HepG2 (cell line): Measurements from ENCODE around the gene FAM193A. TPM values are rescaled to one million over a fixed set of nuclear protein-coding genes. Genes with fewer than 3 reads are reported as not detected.
A peak's percentile ranks its signal among the peaks of the same experiment; 100 is the strongest.

ENCODE experiments used
- AKNA ChIP-seq: sonication (generic); formaldehyde crosslinking; IDR thresholded peaks from 2 replicates; pipeline ENCODE4 v1.4.0; 2020; ENCODE audit warnings: missing genetic modification reagents, borderline replicate concordance
- GMEB2 ChIP-seq: IDR thresholded peaks from 2 replicates; pipeline ENCODE4 v1.6.1; 2016; ENCODE audit warnings: missing biosample characterization, missing genetic modification reagents, low read depth
- HES4 ChIP-seq: sonication (generic); formaldehyde crosslinking; IDR thresholded peaks from 2 replicates; pipeline ENCODE4 v1.9.0; 2021; ENCODE audit warnings: mild to moderate bottlenecking, missing genetic modification reagents, borderline replicate concordance
- HIVEP1 ChIP-seq: sonication (generic); formaldehyde crosslinking; IDR thresholded peaks from 2 replicates; pipeline ENCODE4 v1.4.0; 2020; ENCODE audit warnings: mild to moderate bottlenecking, missing genetic modification reagents
- KAT8 ChIP-seq: IDR thresholded peaks from 2 replicates; pipeline ENCODE4 v1.6.1; 2016; ENCODE audit warnings: missing genetic modification reagents, missing compliant biosample characterization
- MTA3 ChIP-seq: sonication (generic); formaldehyde crosslinking; IDR thresholded peaks from 2 replicates; pipeline ENCODE4 v1.4.0; 2020; ENCODE audit warnings: missing genetic modification reagents
- MXD1 ChIP-seq: sonication (generic); formaldehyde crosslinking; IDR thresholded peaks from 2 replicates; pipeline ENCODE4 v1.4.0; 2020; ENCODE audit warnings: mild to moderate bottlenecking, missing genetic modification reagents
- NAIF1 ChIP-seq: sonication (generic); formaldehyde crosslinking; IDR thresholded peaks from 2 replicates; pipeline ENCODE4 v1.5.0; 2020; ENCODE audit warnings: mild to moderate bottlenecking, missing genetic modification reagents, borderline replicate concordance
- XBP1 ChIP-seq: sonication (generic); formaldehyde crosslinking; IDR thresholded peaks from 2 replicates; pipeline ENCODE4 v1.5.0; 2020; ENCODE audit warnings: missing genetic modification reagents
- XRCC5 ChIP-seq: fragments of 200-400 bp; formaldehyde crosslinking; optimal IDR thresholded peaks from 2 replicates; pipeline ENCODE3; 2017; ENCODE audit warnings: mild to moderate bottlenecking, low read length
- ZNF12 ChIP-seq: sonication (generic); formaldehyde crosslinking; IDR thresholded peaks from 2 replicates; pipeline ENCODE4 v1.5.0; 2020; ENCODE audit warnings: missing genetic modification reagents
- ZNF180 ChIP-seq: sonication (generic); formaldehyde crosslinking; IDR thresholded peaks from 2 replicates; pipeline ENCODE4 v1.4.0; 2020; ENCODE audit warnings: low read depth, missing genetic modification reagents, borderline replicate concordance
- ZNF232 ChIP-seq: sonication (generic); formaldehyde crosslinking; IDR thresholded peaks from 2 replicates; pipeline ENCODE4 v1.4.0; 2020; ENCODE audit warnings: missing genetic modification reagents, borderline replicate concordance
- ZNF234 ChIP-seq: sonication (generic); formaldehyde crosslinking; conservative IDR thresholded peaks from 2 replicates; pipeline ENCODE4 v1.5.1; 2020; ENCODE audit warnings: mild to moderate bottlenecking, missing genetic modification reagents
- ZNF292 ChIP-seq: sonication (generic); formaldehyde crosslinking; IDR thresholded peaks from 2 replicates; pipeline ENCODE4 v1.8.1; 2022; ENCODE audit warnings: mild to moderate bottlenecking, low read depth, missing genetic modification reagents, borderline replicate concordance
- ZNF678 ChIP-seq: sonication (generic); formaldehyde crosslinking; IDR thresholded peaks from 2 replicates; pipeline ENCODE4 v1.4.0; 2020; ENCODE audit warnings: mild to moderate bottlenecking, missing genetic modification reagents
- ZNF704 ChIP-seq: sonication (generic); formaldehyde crosslinking; IDR thresholded peaks from 2 replicates; pipeline ENCODE4 v1.8.1; 2023; ENCODE audit warnings: mild to moderate bottlenecking, inconsistent platforms, moderate library complexity, missing genetic modification reagents, borderline replicate concordance
- ZNF891 ChIP-seq: sonication (generic); formaldehyde crosslinking; IDR thresholded peaks from 2 replicates; pipeline ENCODE4 v1.5.0; 2020; ENCODE audit warnings: mild to moderate bottlenecking, missing genetic modification reagents
- polyA plus RNA-seq, 8 experiments: library from polyadenylated mRNA; depleted of rRNA in 3 of 8; stranded (reverse) in 7 of 8; unstranded in 1 of 8; fragments of >200 nt; fragmentation: Illumina TruSeq in 4 of 8; extraction: Trizol in 4 of 8; gene quantifications; 2 replicates each; pipeline versions ENCODE4 v1.2.1 to v1.2.3, GENCODE V29; 2011 to 2016; ENCODE audit warnings: low read depth in 4 of 8, missing spikeins in 1 of 8, mixed read lengths in 1 of 8; ENCODE audit not compliant: insufficient read depth in 1 of 8
- total RNA-seq, 5 experiments: library from RNA; depleted of rRNA; stranded (reverse); fragments of >200 nt; fragmentation: Illumina TruSeq; extraction: Trizol; gene quantifications; 2 replicates each; pipeline ENCODE4 v1.2.3, GENCODE V29; 2016; ENCODE audit warnings: low read depth in 1 of 5
- TF ChIP-seq, protein P1 (sequence below): sonication (generic); formaldehyde crosslinking; IDR thresholded peaks from 2 replicates; pipeline ENCODE4 v1.4.0; 2020; ENCODE audit warnings: missing genetic modification reagents

Gene FAM193A
- total and polyA plus RNA-seq, 2 of the 13 experiments (the other 11 are each of a cell fraction or from before 2014, with no cell fraction given): 5.7 to 8.7 TPM

GRCh38 chr4:2761035-2761923 is 224.8 kb downstream of the FAM193A start (continued):
- no peak for TF ChIP-seq AKNA (CRISPR knock-in tag)
- 0 out of 2 replicates have a peak, but pooled peaks have one; percentile 24 for TF ChIP-seq ZNF704 (CRISPR knock-in tag)
- TF ChIP-seq ZNF891: 0 out of 2 replicates have a peak, but pooled peaks have one; percentile 20
- TF ChIP-seq ZNF232 (CRISPR knock-in tag): peak; percentile 40; the same call in 1 of the 2 replicates
- TF ChIP-seq ZNF180 (CRISPR knock-in tag): no peak
- TF ChIP-seq ZNF12 (CRISPR knock-in tag): peak; percentile 46; the same call in 1 of the 2 replicates
- TF ChIP-seq, protein P1, sequence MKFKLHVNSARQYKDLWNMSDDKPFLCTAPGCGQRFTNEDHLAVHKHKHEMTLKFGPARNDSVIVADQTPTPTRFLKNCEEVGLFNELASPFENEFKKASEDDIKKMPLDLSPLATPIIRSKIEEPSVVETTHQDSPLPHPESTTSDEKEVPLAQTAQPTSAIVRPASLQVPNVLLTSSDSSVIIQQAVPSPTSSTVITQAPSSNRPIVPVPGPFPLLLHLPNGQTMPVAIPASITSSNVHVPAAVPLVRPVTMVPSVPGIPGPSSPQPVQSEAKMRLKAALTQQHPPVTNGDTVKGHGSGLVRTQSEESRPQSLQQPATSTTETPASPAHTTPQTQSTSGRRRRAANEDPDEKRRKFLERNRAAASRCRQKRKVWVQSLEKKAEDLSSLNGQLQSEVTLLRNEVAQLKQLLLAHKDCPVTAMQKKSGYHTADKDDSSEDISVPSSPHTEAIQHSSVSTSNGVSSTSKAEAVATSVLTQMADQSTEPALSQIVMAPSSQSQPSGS (CRISPR knock-in tag): no peak
- no peak for TF ChIP-seq NAIF1
- TF ChIP-seq HES4 (CRISPR knock-in tag): 0 out of 2 replicates have a peak, but pooled peaks have one; percentile 34
- TF ChIP-seq MXD1 (CRISPR knock-in tag): no peak
- TF ChIP-seq HIVEP1 (CRISPR knock-in tag): no peak
- TF ChIP-seq ZNF234 (CRISPR knock-in tag): no peak
- TF ChIP-seq MTA3 (CRISPR knock-in tag): no peak
- TF ChIP-seq XBP1 (CRISPR knock-in tag): no peak
- TF ChIP-seq KAT8 (CRISPR knock-in tag): peak; percentile 66; the same call in 1 of the 2 replicates
- peak; percentile 25; the same call in 1 of the 2 replicates for TF ChIP-seq ZNF292 (CRISPR knock-in tag)
- TF ChIP-seq GMEB2 (CRISPR knock-in tag): no peak
- TF ChIP-seq XRCC5: peak; percentile 65
- TF ChIP-seq ZNF678: no peak
